Thoracic aorta (tissue), 2 donors: ENCODE data around the gene MAPK8. TPM values are rescaled to one million over a fixed set of nuclear protein-coding genes. Genes with fewer than 3 reads are reported as not detected.

Experiments used
- ATAC-seq: fragments of 150-250 bp; one replicate; pipeline ENCODE4 v1.8.0; 2017; ENCODE audit warnings: low read depth; ENCODE audit not compliant: insufficient number of reproducible peaks, low FRiP score
- DNase-seq: peaks from one replicate; pipeline ENCODE4 v3.0.0-alpha.2; 2020; ENCODE audit warnings: low spot score
- H3K27ac ChIP-seq, 2 donors: fragments of 200-600 bp; sonication (generic); 1 replicate in 1 of 2; 2 replicates in 1 of 2; pipeline ENCODE4 v1.5.1; 2016; ENCODE audit warnings: mild to moderate bottlenecking in 2 of 2, moderate library complexity in 2 of 2
- H3K27me3 ChIP-seq: fragments of 200-600 bp; sonication (generic); replicated peaks from 2 replicates; pipeline ENCODE4 v1.6.0; 2016; ENCODE audit warnings: mild to moderate bottlenecking; ENCODE audit not compliant: insufficient read depth
- H3K36me3 ChIP-seq: fragments of 200-600 bp; sonication (generic); one replicate; pipeline ENCODE4 v1.5.1; 2016
- H3K4me1 ChIP-seq, 2 donors: fragments of 200-600 bp; sonication (generic); 1 replicate in 1 of 2; 2 replicates in 1 of 2; pipeline versions ENCODE4 v1.5.1 to v1.6.0; 2016; ENCODE audit warnings: low read depth in 2 of 2, mild to moderate bottlenecking in 1 of 2; ENCODE audit not compliant: control insufficient read depth in 1 of 2
- H3K4me3 ChIP-seq: fragments of 200-600 bp; sonication (generic); 2 replicates; pipeline ENCODE4 v1.5.1; 2016; ENCODE audit warnings: mild to moderate bottlenecking
- H3K9me3 ChIP-seq: fragments of 200-600 bp; sonication (generic); 2 replicates; pipeline ENCODE4 v1.5.1; 2016
- CTCF ChIP-seq: fragments of 200-600 bp; sonication (generic); IDR thresholded peaks from one replicate; pipeline ENCODE4 v1.5.1; 2019; ENCODE audit warnings: antibody characterized with exemption
- total RNA-seq, 2 donors: library from RNA; depleted of rRNA; stranded (reverse); fragments of >200 nt; gene quantifications; one replicate each; pipeline versions ENCODE4 v1.1.0 to v1.2.3, GENCODE V29; 2016

The MAPK8 gene
- total RNA-seq, 2 donors from 2014 or later = 19.5 to 57.4 TPM

- Histone ChIP-seq H3K4me1 (peaks cover 6 to 31% of the 10 kb centered on the region in 2 donors), H3K36me3 (no peaks in the 10 kb centered on the region), H3K27ac (no peak overlapping the region), H3K4me3 (no peak overlapping the region), H3K27me3 (no peaks in the 10 kb centered on the region), H3K9me3 (no peaks in the 10 kb centered on the region)
- no peak for TF ChIP-seq CTCF
- DNase-seq = no peak
- ATAC-seq = no peak
These were observed 161.8 kb downstream of the MAPK8 start for GRCh38 chr10:48468130-48468790.

DNA sequence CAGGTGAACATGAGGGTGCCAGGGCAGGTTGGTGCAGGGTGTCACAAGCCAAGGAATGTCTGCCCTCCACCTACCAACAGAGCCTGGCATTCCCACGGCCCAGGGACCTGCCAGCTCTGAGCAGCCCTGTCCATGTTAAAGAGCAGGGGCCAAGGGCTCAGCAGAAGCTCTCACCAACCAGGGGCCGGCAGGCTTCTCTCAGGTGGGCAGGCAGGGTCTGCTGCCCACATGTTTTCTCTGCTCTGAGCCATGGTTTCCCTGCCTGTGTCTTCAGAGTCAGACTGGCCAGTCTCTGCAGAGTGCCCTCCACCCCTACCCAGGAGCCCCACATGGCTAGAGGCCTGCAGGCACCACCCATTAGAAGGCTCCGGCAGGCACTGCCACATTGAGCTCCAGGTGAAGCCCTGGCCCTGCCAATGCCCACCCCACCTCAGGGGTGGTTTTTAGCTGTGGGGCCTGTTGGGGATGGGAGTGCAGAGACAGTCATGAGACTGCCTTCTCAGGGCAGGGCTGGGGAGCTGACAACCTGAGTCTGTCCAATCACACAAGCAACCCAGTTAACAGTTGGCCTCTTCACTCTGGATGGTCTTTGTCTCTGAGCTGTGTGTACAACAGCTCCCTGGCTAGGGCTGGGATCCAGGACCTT lies 162.5 kb downstream of the MAPK8 start:
- no peak overlapping the region for H3K27ac ChIP-seq
- ATAC-seq = no peak
- H3K4me1 ChIP-seq = peaks cover 6 to 24% of the 10 kb centered on the region in 2 donors
- H3K9me3 ChIP-seq = no peaks in the 10 kb centered on the region
- DNase-seq = no peak
- no peaks in the 10 kb centered on the region for H3K36me3 ChIP-seq
- H3K27me3 ChIP-seq = no peaks in the 10 kb centered on the region
- TF ChIP-seq CTCF = no peak
- H3K4me3 ChIP-seq = no peak overlapping the region

DNA sequence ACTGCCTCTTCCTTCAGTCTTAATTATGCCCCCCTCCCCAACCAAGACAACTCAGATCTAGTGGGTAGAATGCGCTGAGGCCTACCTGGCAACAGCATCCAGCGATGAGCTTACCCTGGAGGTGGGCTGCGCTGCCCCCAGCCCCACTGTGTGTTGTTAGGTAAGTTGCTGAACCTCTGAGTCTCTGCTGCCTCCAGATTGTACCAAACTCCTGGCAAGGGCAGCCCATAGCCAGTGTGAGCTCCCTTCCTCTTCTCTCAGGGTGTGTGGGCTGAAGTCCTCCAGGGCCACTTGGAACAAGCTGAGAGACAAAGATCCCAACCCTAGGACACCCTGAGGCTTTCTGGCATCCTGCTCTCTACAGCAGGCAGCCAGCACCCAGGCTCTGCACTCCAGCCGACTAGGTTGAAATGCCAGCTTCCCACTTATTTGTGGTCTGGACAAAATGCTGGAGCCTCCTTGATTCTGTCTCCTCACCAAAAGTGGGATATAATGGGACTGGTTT lies 163.1 kb downstream of the MAPK8 start:
- DNase-seq = no peak
- no peak overlapping the region for H3K4me3 ChIP-seq
- TF ChIP-seq CTCF = no peak
- no peak for ATAC-seq
- H3K27ac ChIP-seq = no peak overlapping the region
- H3K9me3 ChIP-seq = no peaks in the 10 kb centered on the region
- no peaks in the 10 kb centered on the region for H3K27me3 ChIP-seq
- H3K36me3 ChIP-seq = no peaks in the 10 kb centered on the region
- peaks cover 6 to 18% of the 10 kb centered on the region in 2 donors for H3K4me1 ChIP-seq

DNA sequence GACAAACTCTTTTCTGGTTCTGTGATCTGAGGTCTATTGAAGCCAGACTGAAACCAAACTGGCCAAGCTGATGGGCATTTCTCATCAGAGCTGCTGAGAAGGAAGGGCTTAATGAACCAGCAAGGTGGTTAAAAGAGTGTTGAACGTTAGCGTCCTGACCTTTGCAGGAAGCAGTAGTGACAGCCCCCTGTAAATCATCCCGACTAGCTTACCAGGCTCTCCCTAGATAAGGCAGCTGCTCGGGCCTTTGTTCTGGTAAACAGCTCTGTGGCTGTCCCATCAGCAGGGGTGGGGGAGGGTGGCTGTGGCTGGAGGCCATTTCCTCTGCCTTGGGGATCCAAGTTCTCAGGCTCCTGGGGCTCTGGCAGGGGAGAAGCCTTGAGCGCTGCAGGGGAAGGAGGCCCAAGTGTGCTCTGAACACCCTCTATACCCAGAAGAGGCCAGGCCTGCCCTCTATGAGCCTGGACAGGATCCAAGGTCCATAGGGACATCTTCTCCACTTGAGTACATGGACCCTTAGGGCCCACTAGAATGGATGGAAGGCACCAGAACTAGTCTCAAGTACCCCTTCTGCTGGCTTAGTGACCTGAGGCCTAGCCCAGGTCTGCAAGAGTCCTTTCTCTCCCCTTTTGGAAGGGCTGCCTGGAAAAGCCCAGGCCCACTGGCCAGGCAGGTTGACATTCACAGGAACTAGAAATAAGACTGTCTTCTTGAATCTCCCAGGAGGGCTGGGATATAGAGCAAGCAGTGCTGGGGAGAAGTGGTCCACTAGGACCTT lies 163.8 kb downstream of the MAPK8 start:
- Histone ChIP-seq H3K9me3 (no peaks in the 10 kb centered on the region), H3K4me1 (peaks cover 3 to 10% of the 10 kb centered on the region in 2 donors), H3K27me3 (no peaks in the 10 kb centered on the region), H3K27ac (no peak overlapping the region), H3K4me3 (no peak overlapping the region), H3K36me3 (no peaks in the 10 kb centered on the region)
- TF ChIP-seq CTCF = no peak
- no peak for ATAC-seq
- no peak for DNase-seq
